Dedifferentiated amniotic fluid mesenchymal stem cell (primary cell): Measurements from ENCODE around the gene IRF9.

ENCODE experiments used
- DNase-seq: peaks from one replicate; pipeline ENCODE4 v3.0.0-alpha.2; 2016; ENCODE audit errors: extremely low spot score

The IRF9 gene

GRCh38 chr14:24132061-24132685 is 28.9 kb upstream of the IRF9 start:
- DNase-seq = no peak

- no peak for DNase-seq
Observed at GRCh38 chr14:24132976-24133375, 28.1 kb upstream of the IRF9 start.

- no peak for DNase-seq
Observed at GRCh38 chr14:24133735-24134134, 27.3 kb upstream of the IRF9 start.

GRCh38 chr14:24135584-24135833 is 25.6 kb upstream of the IRF9 start:
- no peak for DNase-seq

GRCh38 chr14:24135834-24136683 is 25.0 kb upstream of the IRF9 start, which contains the start of gene PSME1:
Gene PSME1 (plus strand): TSS chr14:24136194. CDS start chr14:24136263, 69 bp downstream.
- peak; percentile 82 for DNase-seq

GRCh38 chr14:24136684-24137528 is 24.2 kb upstream of the IRF9 start:
- no peak for DNase-seq

- no peak for DNase-seq
Observed at GRCh38 chr14:24137529-24138395, 23.3 kb upstream of the IRF9 start.

- DNase-seq = no peak
Observed at GRCh38 chr14:24138396-24139271, 22.4 kb upstream of the IRF9 start.

- DNase-seq = no peak
Observed at GRCh38 chr14:24139272-24139934, 21.7 kb upstream of the IRF9 start.

GRCh38 chr14:24141097-24141880 is 19.8 kb upstream of the IRF9 start, which contains the start of gene EMC9:
Gene EMC9 (minus strand): TSS chr14:24141591. CDS start chr14:24141304, 287 bp downstream.
- peak; percentile 99 for DNase-seq

- no peak for DNase-seq
Observed at GRCh38 chr14:24143511-24143910, 17.6 kb upstream of the IRF9 start.

GRCh38 chr14:24144451-24144850 is 16.6 kb upstream of the IRF9 start:
- DNase-seq = no peak

GRCh38 chr14:24145219-24145618 is 15.8 kb upstream of the IRF9 start:
- DNase-seq = no peak

- no peak for DNase-seq
Observed at GRCh38 chr14:24145690-24146452, 15.2 kb upstream of the IRF9 start.

GRCh38 chr14:24146453-24146977 is 14.6 kb upstream of the IRF9 start, which contains the start of gene PSME2:
Gene PSME2 (minus strand): TSS chr14:24146610. CDS start chr14:24146581, 29 bp downstream.
- DNase-seq = peak; percentile 85

- DNase-seq = peak; percentile 99
Observed at GRCh38 chr14:24146978-24147760, 13.9 kb upstream of the IRF9 start, which contains the start of gene RNF31. Gene RNF31 (plus strand): TSS chr14:24147498. CDS start chr14:24147699, 201 bp downstream.
